HG03469 (cell line): ENCODE data around the gene HIF3A.

Experiments
- ATAC-seq: cut with Tn5 transposase; IDR thresholded peaks from one replicate; pipeline ENCODE4 v1.9.1; 2021; ENCODE audit warnings: mild to moderate bottlenecking, moderate library complexity, moderate number of reproducible peaks; ENCODE audit not compliant: unreplicated experiment

The HIF3A gene

DNA sequence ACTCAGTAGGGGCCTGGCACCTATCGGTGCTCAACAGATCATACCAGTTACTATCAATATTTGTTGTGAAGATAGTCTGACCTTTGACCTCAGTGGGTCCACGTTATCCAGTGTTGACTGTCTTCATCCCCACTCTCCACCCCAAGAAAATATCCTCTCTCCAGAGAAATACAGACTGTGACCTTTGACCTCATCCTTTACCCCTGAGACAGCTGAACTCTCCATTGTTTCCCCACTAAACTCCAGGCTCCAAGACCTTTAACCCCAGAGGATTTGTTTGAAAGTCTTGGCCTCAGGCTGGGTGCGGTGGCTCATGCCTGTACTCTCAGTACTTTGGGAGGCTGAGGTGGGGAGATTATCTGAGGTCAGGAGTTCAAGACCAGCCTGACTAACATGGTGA is 27.4 kb downstream of the HIF3A start:
- ATAC-seq, result no peak

DNA sequence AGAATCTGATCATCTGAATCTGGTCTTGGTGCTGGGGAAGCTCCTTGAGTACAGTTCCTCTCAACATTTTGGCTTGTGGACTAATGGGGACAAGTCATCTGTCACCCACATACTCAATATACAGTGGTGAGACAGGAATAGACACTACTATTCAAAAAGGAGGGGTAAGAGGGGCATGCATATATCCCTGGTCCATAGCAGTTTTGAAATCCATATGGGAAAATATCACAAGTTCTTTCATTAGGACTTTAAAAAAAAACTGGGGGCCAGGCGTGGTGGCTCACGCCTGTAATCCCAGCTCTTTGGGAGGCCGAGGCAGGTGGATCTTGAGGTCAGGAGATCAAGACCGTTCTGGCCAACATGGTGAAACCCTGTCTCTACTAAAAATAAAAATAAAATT is 29.8 kb downstream of the HIF3A start:
- ATAC-seq, result no peak

DNA sequence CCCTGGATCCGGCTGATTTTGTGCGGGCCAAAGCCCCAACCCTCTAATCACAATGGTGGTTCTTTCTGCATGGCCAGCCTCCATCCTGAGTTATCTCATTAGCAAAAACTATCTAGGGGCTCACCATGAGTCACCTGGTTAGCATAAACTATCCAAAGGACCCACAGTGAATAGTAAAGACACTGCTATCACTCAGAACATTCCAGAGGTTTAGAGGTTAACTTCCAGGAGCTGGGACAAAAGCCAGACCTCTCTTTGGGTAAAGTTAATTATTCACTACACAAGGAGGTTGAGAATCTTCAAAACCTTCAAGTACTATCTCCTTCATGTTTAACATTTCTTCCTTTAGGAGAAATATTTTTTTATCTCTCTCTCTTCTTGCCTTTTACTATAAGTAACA is 31.2 kb downstream of the HIF3A start:
- ATAC-seq, result no peak

DNA sequence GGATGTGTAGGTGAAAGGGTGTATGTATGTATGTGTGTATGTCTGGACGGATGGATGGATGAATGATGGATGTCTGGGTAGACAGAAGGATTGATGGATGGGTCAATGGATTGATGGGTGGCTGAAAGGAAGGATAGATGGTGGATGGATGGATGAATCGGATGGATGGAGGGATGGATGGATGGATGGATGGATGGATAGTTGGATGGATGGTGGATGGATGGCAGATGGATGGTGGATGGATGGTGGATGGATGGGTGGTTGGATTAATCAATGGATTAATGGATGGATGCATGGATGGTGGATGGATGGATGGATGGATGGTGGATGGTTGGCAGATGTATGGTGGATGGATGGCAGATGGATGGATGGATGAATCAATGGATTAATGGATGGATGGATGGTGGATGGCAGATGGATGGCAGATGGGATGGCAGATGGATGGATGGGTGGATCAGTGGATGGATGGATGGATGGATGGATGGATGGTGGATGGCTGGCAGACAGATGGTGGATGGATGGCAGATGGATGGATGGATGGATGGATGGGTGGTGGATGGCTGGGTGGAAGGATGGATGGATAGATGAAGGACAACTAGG is 33.6 kb downstream of the HIF3A start:
- no peak for ATAC-seq

DNA sequence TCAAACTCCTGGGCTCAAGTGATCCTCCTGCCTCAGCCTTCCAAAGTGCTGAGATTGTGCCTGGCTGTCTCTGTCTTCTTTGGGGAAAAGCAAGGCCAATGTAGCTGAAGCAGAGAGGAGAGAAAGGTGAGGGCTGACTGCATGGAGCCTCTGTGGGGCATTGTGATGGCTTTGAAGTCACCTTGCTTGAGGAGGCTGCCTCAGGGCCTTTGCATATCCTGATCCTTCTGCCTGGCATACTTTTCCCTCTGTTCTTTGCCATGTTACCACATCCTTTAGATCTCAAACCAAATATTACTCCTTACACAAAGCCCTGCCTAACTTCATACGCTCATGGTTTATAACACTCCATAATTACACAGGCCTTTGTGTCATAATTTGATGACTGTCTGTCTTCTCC is 40.6 kb downstream of the HIF3A start:
- no peak for ATAC-seq

DNA sequence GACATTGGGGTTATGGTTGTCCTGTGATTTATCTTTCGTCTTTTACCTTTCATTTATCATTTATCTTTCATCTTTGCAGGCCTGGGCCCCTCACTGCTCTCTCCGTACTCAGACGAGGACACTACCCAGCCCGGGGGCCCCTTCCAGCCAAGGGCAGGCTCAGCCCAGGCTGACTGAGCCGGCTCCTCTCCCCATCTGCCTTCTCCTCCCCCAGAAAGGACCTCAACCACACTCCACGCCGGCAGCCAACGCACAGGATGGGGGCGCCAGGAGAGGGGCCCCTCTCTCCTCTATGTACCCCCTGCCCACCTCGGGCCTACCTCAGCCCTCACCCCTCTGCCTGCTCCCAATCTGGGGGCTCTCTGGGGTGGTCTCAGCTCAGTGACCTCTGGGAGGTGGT is 42.6 kb downstream of the HIF3A start:
- no peak for ATAC-seq

DNA sequence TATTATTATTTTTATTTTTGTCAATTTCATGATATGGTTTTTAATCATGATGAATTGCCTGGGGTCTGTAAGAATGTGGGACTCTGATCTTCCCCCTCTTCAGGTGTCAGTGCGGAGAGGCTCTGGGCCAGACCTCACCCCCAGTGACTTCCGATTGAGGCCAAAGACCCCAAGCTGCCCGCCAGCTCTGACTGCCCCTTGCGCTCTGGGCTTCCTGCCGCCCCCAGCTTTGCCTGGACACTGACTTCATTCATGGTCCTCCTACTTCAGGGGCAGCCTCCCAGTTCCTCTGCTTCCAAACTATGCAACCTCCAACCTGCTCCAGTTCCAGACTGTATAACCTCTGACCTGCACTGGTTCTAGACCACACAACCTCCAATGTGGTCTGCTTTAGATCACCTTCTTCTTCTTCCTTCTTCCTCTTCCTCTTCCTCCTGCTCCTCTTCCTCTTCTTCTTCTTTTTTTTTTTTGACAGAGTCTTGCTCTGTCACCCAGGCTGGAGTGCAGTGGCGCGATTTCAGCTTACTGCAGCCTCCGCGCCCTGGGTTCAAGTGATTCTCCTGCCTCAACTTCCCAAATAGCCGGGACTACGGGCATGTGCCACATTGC is 43.3 kb downstream of the HIF3A start:
- no peak for ATAC-seq

DNA sequence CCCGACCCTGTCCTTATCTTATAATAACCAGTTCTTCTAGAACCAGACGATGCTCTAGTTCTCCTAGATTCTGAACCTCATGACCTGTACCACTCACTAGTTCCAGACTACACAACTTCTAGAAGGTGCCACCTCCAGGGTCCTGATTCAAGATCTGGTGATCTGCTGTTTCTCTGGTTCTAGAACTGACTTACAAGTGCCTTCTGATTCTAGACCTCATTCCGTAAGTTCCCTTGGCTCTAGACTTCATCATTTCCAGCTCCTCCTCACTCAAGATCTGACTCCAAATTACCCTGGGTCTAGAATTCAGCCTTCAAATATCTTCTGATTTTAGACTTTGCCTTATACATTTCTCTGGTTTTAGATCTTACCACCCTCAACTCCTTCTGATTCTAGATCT is 45.1 kb downstream of the HIF3A start:
- ATAC-seq, result no peak

DNA sequence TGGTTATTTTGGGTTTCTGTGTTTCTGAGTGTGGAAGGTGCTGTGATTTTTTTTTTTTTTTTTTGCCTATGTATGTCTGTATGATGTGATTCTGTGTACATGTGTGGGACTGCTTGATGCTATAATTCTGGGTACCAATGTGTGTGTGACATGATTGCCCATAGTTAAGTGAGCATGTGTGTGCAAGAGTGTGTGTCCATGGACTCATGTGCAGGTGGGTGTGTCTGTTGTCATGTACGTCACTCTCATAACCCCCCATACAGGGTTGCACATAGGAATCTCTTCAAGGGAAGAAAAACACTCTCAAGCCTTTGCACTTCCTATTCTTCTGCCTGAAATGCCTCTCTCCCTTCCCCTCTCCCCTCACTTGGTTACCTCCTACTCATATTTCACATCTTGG is 47.5 kb downstream of the HIF3A start:
- ATAC-seq, result no peak

DNA sequence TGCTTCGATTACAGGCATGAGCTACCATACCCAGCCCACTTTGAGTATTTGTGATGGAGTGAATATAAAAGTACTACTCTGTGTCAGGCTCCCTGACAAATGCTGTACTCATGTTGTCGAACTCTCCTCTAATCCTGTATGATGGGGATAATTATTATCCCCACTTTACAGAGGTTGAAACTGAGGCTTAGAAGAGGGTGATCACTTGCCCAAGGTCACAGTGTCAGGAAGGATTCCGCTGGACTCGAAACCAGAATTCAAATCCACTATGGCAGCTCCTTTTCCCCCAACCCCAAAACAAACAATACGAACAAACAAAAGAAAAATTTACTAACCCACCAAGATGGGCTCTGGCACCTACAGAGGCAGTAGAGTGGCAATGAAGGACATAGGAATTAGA is 48.3 kb downstream of the HIF3A start:
- ATAC-seq, result no peak

DNA sequence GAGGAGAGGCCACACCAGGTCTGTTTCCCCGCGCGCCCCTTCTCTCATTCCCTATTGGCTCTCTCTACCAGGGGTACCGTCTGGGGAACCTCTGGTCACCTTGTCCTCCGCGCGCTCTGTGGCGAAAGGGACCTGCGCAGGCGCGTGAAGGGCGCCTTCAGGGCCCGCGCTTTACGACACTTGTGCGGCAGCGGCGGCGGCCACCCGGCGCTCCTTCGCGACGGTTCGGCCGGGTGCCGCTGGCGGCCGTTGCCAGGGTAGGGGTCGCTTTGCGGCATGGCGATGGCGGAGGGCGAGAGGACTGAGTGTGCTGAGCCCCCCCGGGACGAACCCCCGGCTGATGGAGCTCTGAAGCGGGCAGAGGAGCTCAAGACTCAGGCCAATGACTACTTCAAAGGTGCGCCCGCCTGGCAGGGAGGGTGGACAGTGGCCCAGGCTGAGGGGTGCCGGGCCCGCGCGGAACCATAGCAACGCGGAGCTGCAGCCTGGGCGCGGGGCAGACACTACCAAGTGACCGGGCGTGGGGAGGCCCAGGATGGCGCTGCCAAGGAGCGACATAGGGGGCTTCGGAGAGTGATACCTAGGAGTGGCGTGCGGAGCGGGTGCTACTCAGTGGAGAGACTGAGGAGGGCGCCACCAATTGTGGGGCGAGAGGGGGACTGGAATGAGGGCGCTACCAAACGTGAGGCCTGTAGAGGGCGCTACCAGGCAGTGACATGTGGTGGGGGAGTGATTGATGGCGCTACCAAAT is 50.2 kb downstream of the HIF3A start, which contains the start of gene PPP5C:
TSS of gene PPP5C (plus strand) at position 267 of the 751 bp plus-strand sequence. CDS start at position 277, 10 bp downstream.
- peak; percentile 43 for ATAC-seq

DNA sequence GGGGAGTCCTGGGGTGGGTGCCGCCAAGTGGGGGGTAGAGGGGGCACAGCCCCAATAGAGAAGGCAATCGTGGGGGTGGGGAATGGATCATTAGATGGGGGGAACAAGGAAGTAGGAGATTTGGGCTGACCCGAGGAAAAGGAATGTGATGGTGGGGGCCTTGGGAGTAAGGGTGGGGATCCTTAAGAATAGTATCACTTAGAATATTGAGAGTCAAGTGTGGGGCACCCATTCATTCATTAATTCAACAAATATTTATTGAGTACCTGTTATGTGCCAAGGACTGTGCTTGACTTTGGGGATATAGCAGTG is 50.7 kb downstream of the HIF3A start:
- no peak for ATAC-seq

DNA sequence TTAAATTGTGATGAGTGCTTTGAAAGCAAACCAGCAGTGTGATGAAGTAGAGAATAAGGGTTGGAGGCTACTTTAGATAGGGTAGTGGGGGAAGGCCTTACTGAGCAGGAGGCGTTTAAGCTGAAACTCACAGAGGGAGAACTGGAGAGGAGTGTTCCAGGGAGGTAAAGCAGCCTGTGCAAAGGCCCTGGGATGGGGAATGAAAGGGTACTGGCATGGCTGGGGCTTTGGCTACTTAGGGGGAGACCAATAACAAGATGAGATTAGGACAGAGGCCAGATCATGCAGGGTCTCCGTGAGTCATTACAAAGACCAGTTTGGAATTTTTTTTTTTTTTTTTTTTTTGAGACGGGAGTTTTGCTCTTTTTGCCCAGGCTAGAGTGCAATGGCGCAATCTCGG is 51.1 kb downstream of the HIF3A start:
- no peak for ATAC-seq

DNA sequence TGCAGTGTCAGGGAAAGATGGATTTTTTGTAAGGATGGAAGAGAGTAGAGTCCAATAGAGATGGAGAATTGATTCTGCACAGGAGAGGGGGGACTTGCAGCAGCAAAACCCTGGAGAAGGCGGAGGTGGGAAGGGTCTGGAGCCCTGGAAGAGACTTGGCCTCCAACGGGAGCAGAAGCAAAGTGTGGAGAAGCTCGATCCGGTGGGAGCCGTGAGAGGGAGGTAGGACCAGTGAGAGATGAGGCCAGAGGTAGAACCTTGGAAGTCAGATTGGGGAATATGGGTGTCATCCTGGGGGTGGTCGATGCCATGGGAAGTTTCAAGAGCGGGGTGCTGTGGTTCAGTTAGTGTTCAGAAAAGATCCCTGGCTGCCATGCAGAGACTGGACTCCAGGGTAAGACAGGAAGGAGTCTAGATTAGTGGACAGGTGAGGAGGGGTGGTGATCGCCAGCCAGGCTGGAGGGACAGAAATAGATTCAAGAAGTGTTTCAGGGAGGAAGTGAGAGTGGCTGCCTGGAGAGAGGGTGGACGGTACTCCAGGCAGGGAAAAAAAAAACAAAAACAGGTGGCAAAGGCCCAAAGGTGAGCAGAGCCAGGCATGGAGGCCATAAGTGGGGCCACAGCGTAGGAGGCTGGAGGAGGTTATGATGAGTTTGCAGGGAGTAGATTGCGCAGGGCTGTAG is 52.6 kb downstream of the HIF3A start:
- ATAC-seq, result no peak

DNA sequence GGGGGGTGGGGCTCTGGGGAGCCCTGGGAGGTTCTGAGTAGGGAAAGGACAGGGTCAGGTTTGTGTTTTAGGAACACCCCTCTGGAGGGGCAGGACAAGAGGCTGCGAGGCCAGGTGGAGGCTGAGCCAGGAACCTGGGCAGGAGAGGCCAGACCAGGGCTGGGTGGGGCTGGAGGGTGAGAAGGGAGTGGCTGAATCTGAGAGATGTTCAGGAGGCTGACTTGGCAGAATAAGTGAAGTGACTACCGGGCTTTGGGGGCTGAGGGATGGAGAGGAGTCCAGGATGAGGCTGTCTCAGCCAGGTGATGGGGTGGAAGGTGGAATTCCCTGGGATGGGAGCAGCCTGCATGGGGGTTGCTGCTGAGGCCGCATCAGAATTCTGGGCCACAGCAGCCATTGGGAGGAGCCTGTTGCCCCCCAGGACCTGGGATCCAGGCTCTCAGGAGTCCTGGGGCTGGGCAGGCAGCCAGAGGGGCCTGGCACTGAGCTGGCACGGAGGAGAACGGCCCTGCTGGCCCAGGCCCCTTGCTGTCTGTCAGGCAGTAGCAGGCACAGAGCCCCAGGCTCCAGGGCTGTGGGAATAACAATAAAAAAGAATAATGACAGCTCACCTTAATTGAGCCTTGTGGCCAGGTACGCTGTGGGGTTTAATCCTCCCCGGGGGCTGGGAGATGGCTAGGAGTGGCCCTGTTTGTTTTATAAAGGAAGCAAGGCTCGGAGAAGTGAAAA is 53.4 kb downstream of the HIF3A start:
- ATAC-seq, result no peak

DNA sequence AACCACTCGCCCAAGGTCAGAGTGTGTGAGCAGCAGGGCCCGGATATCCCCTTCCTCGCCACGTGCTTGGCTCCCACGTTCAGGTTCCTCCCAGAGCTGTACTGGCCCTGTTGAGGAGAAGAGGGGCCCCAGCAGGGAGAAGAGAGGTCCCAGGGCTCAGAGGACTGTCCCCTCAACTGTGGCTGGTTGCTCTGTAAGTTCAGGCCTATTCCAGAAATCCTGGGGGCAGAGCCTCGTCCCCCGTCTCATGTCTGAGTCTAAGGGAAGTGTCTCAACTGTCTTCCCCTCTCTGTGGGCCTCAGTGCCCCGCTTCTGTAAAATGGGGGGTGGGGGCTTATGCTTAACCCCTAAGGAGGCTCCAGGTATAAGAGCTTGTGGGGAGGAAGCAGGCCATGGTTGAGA is 53.9 kb downstream of the HIF3A start:
- no peak for ATAC-seq

DNA sequence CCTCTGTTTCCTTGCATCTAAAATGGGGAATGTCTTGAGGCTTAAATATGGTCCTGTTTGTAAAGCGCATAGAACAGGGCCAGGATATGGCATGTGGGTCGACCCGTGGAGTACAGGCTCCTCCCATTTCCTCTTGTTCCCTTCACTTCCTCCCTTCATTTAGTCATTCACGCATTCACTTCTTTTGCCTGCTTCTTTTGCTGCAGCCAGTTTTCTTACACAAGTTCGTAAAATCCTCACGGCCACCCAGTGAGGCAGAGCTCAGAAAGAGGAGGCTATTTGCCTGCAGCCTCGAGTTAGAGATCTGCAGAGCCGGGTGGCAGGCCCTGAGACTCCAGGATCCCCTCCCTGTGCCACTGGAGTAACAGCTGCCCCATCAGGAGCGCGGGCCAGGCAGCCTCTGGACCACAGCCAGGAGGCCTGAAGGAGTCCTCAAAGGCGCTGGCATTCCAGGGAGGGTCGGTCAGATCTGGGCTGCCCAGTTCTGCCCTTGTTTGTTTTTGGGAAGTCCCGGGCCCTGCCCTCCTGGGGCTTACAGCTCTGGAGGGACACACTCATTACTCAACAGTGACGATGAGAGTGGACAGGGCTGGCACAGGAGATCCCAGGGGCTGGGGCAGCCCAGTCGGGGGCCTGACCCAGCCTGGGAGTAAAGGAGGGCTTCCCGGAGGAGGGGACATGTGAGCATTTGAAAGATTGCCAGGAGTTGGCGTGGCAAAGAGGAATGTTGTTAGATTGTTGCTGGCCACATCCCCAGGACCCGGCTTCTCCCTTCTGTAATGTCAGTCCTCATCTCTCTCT is 54.6 kb downstream of the HIF3A start:
- no peak for ATAC-seq

DNA sequence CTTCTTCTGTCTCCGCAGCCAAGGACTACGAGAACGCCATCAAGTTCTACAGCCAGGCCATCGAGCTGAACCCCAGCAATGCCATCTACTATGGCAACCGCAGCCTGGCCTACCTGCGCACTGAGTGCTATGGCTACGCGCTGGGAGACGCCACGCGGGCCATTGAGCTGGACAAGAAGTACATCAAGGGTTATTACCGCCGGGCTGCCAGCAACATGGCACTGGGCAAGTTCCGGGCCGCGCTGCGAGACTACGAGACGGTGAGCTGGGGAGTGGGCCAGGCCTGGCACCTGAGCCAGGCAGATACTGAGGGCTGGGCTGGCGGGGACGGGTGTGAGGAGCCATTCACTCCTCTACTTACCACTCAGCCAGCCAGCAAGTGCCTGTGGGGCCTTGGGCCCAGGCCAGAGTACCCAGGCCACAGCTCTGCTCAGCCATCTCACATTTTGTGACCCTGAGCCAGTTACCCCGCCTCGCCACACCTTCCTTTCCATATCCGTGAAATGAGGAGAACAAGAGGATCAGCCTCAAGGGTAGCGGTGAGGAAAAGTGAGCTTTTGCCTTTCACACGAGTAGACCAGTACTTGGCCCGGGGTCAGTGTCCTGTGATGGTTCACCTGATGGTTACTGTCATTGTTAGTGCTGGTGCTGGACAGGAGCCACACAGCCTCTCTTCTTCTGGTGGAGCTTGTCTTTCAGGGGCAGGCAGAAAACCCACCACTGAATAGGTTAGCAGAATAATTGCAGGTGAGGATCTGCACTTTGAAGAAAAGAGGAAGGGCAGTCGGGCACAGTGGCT is 57.1 kb downstream of the HIF3A start:
- no peak for ATAC-seq
